Measurements from ENCODE around the gene BLTP3B. TPM values are rescaled to one million over a fixed set of nuclear protein-coding genes. Genes with fewer than 3 reads are reported as not detected.

BLTP3B gene
- total and polyA plus RNA-seq, 8 donors: 20.1 to 33.0 (median 25.5) TPM

GRCh38 chr12:100187857-100188519, 45.3 kb upstream of the BLTP3B start:
- H3K27me3 ChIP-seq: no peaks in the 10 kb centered on the region
- H3K4me1 ChIP-seq: peaks cover 0 to 6% of the 10 kb centered on the region in 2 donors
- no peak overlapping the region for H3K27ac ChIP-seq
- no peak overlapping the region for H3K4me3 ChIP-seq
- H3K36me3 ChIP-seq: no peaks in the 10 kb centered on the region
- H3K9me3 ChIP-seq: no peaks in the 10 kb centered on the region
- ATAC-seq (peak; percentile 74), DNase-seq (no peak)
- intact Hi-C loops (cut with DNase I): no loop called here
- no peak for TF ChIP-seq CTCF (IDR thresholded peaks at IDR 0.05)

- intact Hi-C loops (cut with DNase I): no loop called here
- TF ChIP-seq CTCF (IDR thresholded peaks at IDR 0.05): no peak
These were observed 44.4 kb upstream of the BLTP3B start for GRCh38 chr12:100187068-100187467.

GRCh38 chr12:100186071-100186470, 43.4 kb upstream of the BLTP3B start:
- no peak for TF ChIP-seq CTCF (IDR thresholded peaks at IDR 0.05)
- DNase-seq (no peak), ATAC-seq (no peak)
- no peaks in the 10 kb centered on the region for H3K36me3 ChIP-seq
- H3K4me1 ChIP-seq: peaks cover 0 to 6% of the 10 kb centered on the region in 2 donors
- no peaks in the 10 kb centered on the region for H3K9me3 ChIP-seq
- H3K4me3 ChIP-seq: no peak overlapping the region
- H3K27ac ChIP-seq: no peak overlapping the region
- intact Hi-C loops (cut with DNase I): no loop called here
- H3K27me3 ChIP-seq: no peaks in the 10 kb centered on the region

More at GRCh38 chr12:100187068-100187467, 44.4 kb upstream of the BLTP3B start:
- Histone ChIP-seq H3K36me3 (no peaks in the 10 kb centered on the region), H3K9me3 (no peaks in the 10 kb centered on the region), H3K4me3 (no peak overlapping the region), H3K27me3 (no peaks in the 10 kb centered on the region), H3K4me1 (peaks cover 0 to 6% of the 10 kb centered on the region in 2 donors), H3K27ac (no peak overlapping the region)
- no peak for DNase-seq
- no peak for ATAC-seq

GRCh38 chr12:100185361-100185894, 42.8 kb upstream of the BLTP3B start:
- Histone ChIP-seq H3K27me3 (no peaks in the 10 kb centered on the region), H3K36me3 (no peaks in the 10 kb centered on the region), H3K27ac (no peak overlapping the region), H3K4me1 (peaks cover 0 to 6% of the 10 kb centered on the region in 2 donors), H3K4me3 (no peak overlapping the region), H3K9me3 (no peaks in the 10 kb centered on the region)
- intact Hi-C loops (cut with DNase I): no loop called here
- ATAC-seq: peak; percentile 15
- no peak for DNase-seq
- TF ChIP-seq CTCF (IDR thresholded peaks at IDR 0.05): no peak

- H3K9me3 ChIP-seq: no peaks in the 10 kb centered on the region
- ATAC-seq (no peak), DNase-seq (no peak)
- no peaks in the 10 kb centered on the region for H3K36me3 ChIP-seq
- H3K27me3 ChIP-seq: no peaks in the 10 kb centered on the region
- intact Hi-C loops (cut with DNase I): no loop called here
- no peak for TF ChIP-seq CTCF (IDR thresholded peaks at IDR 0.05)
- H3K4me3 ChIP-seq: no peak overlapping the region
- H3K27ac ChIP-seq: no peak overlapping the region
- peaks cover 0 to 6% of the 10 kb centered on the region in 2 donors for H3K4me1 ChIP-seq
These were observed 42.0 kb upstream of the BLTP3B start for GRCh38 chr12:100184549-100185145.

All from left lung (tissue), 10 donors.